Stimulated activated naive CD8-positive, alpha-beta T cell treated with anti-CD3 and anti-CD28 coated beads, Interleukin-15, Interleukin-2, amounts not matched to agents 100 ng/mL and 50 ng/mL, for 24 hours (primary cell): Measurements from ENCODE around the gene PDE4D.
"Not testable (repeated sequence)": the region's sequence is repeated elsewhere in the genome, so short reads cannot be mapped to it uniquely, and the experiment has no call there.

ENCODE experiments used
- H3K27ac Mint-ChIP-seq: one replicate; pipeline ENCODE4 v1.8.0; 2021; ENCODE audit warnings: mild to moderate bottlenecking, mixed read lengths
- H3K27me3 Mint-ChIP-seq: one replicate; pipeline ENCODE4 v1.8.0; 2021; ENCODE audit warnings: mixed read lengths
- H3K36me3 Mint-ChIP-seq: one replicate; pipeline ENCODE4 v1.8.0; 2021; ENCODE audit warnings: low read depth, mixed read lengths
- H3K4me1 Mint-ChIP-seq: one replicate; pipeline ENCODE4 v1.8.0; 2021; ENCODE audit warnings: low read depth, mixed read lengths
- H3K4me3 Mint-ChIP-seq: one replicate; pipeline ENCODE4 v1.8.0; 2021; ENCODE audit warnings: mild to moderate bottlenecking, mixed read lengths
- H3K9me3 Mint-ChIP-seq: one replicate; pipeline ENCODE4 v1.8.0; 2021; ENCODE audit warnings: mixed read lengths

Gene PDE4D

DNA sequence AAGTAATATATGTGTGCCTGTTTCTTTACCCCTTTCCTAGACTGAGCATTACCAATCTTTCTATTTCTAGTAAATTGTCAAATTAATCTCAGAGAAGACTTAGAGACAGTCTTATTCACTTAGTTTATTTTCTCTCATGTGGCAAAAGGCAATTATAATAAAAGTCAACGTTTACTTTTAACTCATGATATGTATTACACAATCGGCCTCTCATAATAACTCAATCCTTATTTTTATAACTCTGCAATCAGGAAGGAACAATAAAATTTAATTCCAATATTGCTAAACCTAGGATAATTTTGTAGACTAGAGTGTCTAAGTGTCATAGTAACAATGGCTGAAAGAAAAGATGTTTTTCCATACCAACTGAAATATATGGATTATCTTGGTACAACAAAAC lies 214.6 kb downstream of the PDE4D start:
- no peaks in the 10 kb centered on the region for H3K4me1 Mint-ChIP-seq

DNA sequence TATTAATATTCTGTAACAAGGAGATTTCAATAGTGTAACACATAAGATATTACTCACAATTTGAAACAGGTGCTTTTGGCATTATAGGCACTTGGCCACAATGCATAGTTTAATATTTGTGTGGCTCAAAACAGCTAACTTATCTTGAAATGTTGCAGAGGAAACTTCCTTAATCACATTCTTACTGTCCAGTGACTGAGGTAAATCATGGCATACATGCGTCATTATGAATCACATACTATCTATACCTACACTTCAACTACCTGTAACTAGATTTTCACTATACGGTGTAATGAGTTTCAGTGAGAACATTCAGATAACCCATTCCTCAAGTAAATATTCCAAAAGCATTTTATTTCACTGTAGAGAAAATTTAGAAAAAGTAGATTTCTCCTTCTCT lies 218.8 kb downstream of the PDE4D start:
- Mint-ChIP-seq H3K27me3 (peaks cover 4% of the 10 kb centered on the region), H3K27ac (no peak overlapping the region), H3K36me3 (no peaks in the 10 kb centered on the region), H3K4me3 (no peak overlapping the region), H3K9me3 (no peaks in the 10 kb centered on the region), H3K4me1 (no peaks in the 10 kb centered on the region)

More for the DNA sequence above, 214.6 kb downstream of the PDE4D start:
- no peaks in the 10 kb centered on the region for H3K36me3 Mint-ChIP-seq
- H3K4me3 Mint-ChIP-seq, result no peak overlapping the region
- H3K27me3 Mint-ChIP-seq, result no peaks in the 10 kb centered on the region
- H3K27ac Mint-ChIP-seq, result no peak overlapping the region
- no peaks in the 10 kb centered on the region for H3K9me3 Mint-ChIP-seq

- no peaks in the 10 kb centered on the region for H3K9me3 Mint-ChIP-seq
- peaks cover 4% of the 10 kb centered on the region for H3K27me3 Mint-ChIP-seq
- H3K4me1 Mint-ChIP-seq, result no peaks in the 10 kb centered on the region
- no peak overlapping the region for H3K4me3 Mint-ChIP-seq
- no peak overlapping the region for H3K27ac Mint-ChIP-seq
- no peaks in the 10 kb centered on the region for H3K36me3 Mint-ChIP-seq
Measured at GRCh38 chr5:59673438-59674058, 220.0 kb downstream of the PDE4D start.

- peaks cover 4% of the 10 kb centered on the region for H3K27me3 Mint-ChIP-seq
- H3K9me3 Mint-ChIP-seq, result no peaks in the 10 kb centered on the region
- H3K4me1 Mint-ChIP-seq, result peaks cover 8% of the 10 kb centered on the region
- H3K27ac Mint-ChIP-seq, result no peak overlapping the region
- H3K36me3 Mint-ChIP-seq, result no peaks in the 10 kb centered on the region
- no peak overlapping the region for H3K4me3 Mint-ChIP-seq
Measured at GRCh38 chr5:59666440-59667068, 227.0 kb downstream of the PDE4D start.

DNA sequence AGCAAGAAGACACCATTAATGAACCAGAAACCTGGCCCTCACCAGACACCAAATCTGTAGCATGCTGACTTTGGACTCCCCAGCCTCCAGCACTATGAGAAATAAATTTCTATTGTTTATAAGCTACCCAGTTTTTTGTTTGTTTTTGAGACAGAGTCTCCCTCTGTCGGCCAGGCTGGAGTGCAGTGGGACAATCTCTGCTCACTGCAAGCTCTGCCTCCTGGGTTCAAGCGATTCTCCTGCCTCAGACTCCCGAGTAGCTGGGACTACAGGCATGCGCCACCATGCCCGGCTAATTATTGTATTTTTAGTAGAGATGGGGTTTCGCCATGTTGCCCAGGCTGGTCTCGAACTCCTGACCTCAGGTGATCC lies 227.7 kb downstream of the PDE4D start:
- peaks cover 11% of the 10 kb centered on the region for H3K4me1 Mint-ChIP-seq
- H3K36me3 Mint-ChIP-seq, H3K9me3 Mint-ChIP-seq, H3K27ac Mint-ChIP-seq, H3K4me3 Mint-ChIP-seq, H3K27me3 Mint-ChIP-seq: not testable (repeated sequence)

DNA sequence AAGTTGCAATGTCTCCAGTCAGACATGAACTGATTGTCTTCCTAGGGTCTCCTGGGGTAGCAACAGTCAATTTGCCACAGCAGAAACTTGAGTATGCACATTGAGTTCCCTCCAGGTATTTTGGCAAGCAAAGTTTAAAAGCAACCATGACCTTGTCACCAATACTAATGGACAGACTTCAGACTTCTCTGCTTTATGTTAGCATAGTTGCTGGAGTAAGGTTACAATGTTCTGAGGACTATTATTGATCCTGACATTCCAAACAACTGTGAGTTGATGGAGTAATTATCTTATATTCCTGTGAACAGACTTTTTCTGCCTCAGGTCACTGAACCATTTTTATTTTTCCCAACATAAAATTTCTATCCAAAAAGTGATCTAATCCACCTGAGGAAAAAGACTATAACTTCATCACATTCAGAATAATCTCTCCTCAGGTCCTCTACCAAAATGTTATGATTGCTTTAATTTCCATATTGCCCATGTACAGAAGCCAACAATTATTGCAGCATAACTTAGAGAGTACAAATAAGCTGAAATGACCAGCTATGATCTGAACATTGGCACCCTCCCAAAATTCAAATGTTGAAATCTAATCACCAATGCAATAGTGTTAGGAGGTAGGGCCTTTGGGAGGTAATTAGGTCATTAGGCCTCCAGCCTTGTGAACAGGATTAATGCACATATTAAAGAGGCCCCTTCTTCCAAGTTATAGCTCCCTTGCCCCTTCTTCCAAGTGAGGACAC lies 228.3 kb downstream of the PDE4D start:
- no peaks in the 10 kb centered on the region for H3K36me3 Mint-ChIP-seq
- H3K4me1 Mint-ChIP-seq, result peaks cover 11% of the 10 kb centered on the region
- no peak overlapping the region for H3K4me3 Mint-ChIP-seq

DNA sequence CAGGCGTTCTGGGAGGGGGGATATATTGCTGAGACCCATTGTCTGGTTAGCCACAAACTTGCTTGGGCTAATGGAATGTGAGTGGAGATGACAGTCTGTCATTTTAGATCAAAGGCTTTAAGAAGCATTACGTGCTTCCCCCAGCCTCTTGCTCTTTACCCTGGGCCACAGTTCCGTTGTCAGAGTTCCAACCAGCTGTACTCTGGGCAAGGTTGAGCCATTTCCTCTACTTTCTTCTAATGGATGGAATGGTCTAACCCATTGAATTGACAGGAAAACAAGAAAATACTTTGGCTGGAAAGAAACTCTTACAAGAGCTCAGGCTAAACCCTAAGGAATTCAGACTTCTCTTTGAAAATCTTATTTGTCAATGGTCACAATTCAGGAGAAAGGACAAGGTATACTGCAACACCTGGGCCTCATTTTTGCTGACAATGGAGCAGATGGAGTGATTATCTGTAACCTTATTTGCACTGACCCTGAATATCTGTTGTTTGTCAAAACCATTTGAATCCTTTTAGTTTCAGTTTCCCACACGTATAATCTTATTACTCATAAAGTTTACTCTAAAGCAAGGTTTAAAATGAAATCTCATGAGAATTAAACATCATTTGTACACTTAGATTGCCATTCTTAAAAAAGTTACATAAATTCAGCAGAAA lies 231.4 kb downstream of the PDE4D start:
- H3K4me3 Mint-ChIP-seq, result no peak overlapping the region
- H3K27me3 Mint-ChIP-seq, result no peaks in the 10 kb centered on the region
- H3K36me3 Mint-ChIP-seq, result no peaks in the 10 kb centered on the region
- H3K4me1 Mint-ChIP-seq, result peaks cover 11% of the 10 kb centered on the region
- no peaks in the 10 kb centered on the region for H3K9me3 Mint-ChIP-seq
- H3K27ac Mint-ChIP-seq, result no peak overlapping the region

More for the DNA sequence above, 228.3 kb downstream of the PDE4D start:
- H3K27ac Mint-ChIP-seq, result no peak overlapping the region
- no peaks in the 10 kb centered on the region for H3K27me3 Mint-ChIP-seq
- no peaks in the 10 kb centered on the region for H3K9me3 Mint-ChIP-seq

- Mint-ChIP-seq H3K4me1 (peaks cover 11% of the 10 kb centered on the region), H3K27ac (no peak overlapping the region), H3K27me3 (no peaks in the 10 kb centered on the region), H3K9me3 (no peaks in the 10 kb centered on the region), H3K4me3 (no peak overlapping the region), H3K36me3 (no peaks in the 10 kb centered on the region)
Measured at GRCh38 chr5:59661311-59661710, 232.2 kb downstream of the PDE4D start.

GRCh38 chr5:59660737-59661136 lies 232.8 kb downstream of the PDE4D start:
- Mint-ChIP-seq H3K27ac (no peak overlapping the region), H3K4me1 (peaks cover 14% of the 10 kb centered on the region), H3K27me3 (no peaks in the 10 kb centered on the region), H3K4me3 (no peak overlapping the region), H3K9me3 (no peaks in the 10 kb centered on the region), H3K36me3 (no peaks in the 10 kb centered on the region)

DNA sequence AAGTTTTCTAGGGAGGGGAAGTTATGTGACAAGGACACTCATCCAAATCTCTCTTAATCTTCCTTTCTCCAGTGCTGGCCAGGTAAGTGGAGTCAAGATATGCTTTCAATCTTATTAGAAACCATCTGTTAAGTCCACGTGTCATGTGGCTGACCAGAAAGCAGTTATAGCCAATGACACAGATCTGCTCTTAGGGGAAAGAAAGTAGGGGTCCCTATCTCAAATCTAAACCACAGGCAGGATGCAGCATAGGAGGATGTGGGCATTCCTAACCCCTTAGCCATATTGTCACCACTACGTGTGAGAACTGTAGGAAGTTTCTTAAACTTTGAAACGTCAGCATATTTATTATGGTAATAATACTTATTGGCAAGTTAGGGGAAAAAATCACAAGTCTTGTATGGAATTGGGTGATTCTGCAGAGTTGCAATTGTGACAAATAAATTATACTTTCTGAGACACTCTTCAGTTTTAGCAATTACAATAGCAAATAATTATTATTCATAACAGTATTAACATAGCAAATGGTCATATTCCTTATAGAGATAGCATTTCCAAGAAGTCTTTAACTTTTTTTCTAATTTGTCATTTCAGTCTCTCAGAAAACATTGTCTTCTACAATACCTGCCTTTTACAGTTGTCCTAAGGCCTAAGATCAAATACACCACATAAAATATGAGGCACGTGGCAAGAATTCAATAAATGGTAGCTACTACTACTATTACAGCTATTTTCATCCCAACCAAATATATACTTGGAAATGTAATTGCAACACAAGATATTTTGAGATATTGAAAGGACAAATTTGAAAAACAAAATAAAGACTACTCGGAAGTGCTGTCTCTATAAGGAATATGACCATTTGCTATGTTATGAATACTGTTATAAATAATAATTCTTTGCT lies 236.9 kb downstream of the PDE4D start:
- Mint-ChIP-seq H3K27me3 (no peaks in the 10 kb centered on the region), H3K27ac (no peak overlapping the region), H3K9me3 (no peaks in the 10 kb centered on the region), H3K36me3 (no peaks in the 10 kb centered on the region), H3K4me1 (peaks cover 6% of the 10 kb centered on the region), H3K4me3 (no peak overlapping the region)

DNA sequence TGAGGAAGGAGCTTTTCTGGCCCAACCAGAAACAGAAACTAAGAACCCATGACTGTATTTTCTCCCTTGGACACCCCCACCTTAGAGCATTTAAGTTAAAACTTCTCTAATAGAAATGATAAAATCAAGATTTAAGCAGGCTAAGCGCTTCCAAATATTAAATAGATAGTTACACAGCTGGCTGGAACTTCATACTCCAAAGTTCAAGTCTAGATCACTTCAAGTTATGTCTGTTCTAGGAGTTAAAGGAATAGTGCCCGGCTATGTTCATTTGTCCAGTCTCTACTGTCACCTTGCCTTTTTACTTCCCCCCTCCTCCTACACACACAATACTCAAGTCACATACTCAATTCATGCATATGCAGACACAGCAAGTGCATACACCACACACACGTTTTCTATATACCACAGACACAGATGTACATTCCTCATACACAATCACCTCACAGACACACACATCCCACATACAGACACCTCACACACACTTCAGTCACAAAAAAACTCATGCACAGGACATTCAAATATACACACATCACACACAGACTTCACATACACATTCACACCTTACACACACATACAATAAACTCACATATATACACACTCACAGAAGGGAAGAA lies 237.7 kb downstream of the PDE4D start:
- H3K36me3 Mint-ChIP-seq, result no peaks in the 10 kb centered on the region
- no peak overlapping the region for H3K4me3 Mint-ChIP-seq
- no peaks in the 10 kb centered on the region for H3K9me3 Mint-ChIP-seq
- H3K27ac Mint-ChIP-seq, result no peak overlapping the region
- H3K4me1 Mint-ChIP-seq, result peaks cover 3% of the 10 kb centered on the region
- no peaks in the 10 kb centered on the region for H3K27me3 Mint-ChIP-seq

- Mint-ChIP-seq H3K27me3 (no peaks in the 10 kb centered on the region), H3K36me3 (no peaks in the 10 kb centered on the region), H3K4me3 (no peak overlapping the region), H3K9me3 (no peaks in the 10 kb centered on the region), H3K4me1 (peaks cover 3% of the 10 kb centered on the region), H3K27ac (no peak overlapping the region)
Measured at GRCh38 chr5:59654691-59655090, 238.8 kb downstream of the PDE4D start.

DNA sequence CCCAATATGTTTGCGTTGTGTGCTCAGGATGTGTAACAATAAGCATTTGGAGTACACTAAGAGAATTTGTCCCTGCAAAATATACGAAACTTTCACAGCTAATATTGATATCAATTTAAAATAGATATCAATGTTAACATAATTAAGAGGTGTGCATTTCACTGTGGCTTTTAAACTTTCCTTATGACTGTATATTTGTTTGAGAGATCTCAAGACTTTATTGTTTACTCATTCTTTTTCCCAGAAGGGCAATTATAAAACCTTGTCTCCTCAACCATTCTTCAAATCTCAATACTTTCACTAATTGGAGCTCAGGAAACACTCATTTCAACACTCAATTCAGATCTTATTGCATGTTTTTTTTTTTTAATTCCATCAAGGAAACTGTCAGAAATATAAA lies 241.1 kb downstream of the PDE4D start:
- Mint-ChIP-seq H3K36me3 (no peaks in the 10 kb centered on the region), H3K4me1 (peaks cover 3% of the 10 kb centered on the region), H3K4me3 (no peak overlapping the region), H3K27ac (no peak overlapping the region), H3K9me3 (peaks cover 6% of the 10 kb centered on the region), H3K27me3 (peaks cover 4% of the 10 kb centered on the region)
